Measurements from ENCODE around the gene NPAS2. TPM values are rescaled to one million over a fixed set of nuclear protein-coding genes. Genes with fewer than 3 reads are reported as not detected.

Gene NPAS2
- total RNA-seq, 1 donor from 2014 or later: 11.0 TPM

DNA sequence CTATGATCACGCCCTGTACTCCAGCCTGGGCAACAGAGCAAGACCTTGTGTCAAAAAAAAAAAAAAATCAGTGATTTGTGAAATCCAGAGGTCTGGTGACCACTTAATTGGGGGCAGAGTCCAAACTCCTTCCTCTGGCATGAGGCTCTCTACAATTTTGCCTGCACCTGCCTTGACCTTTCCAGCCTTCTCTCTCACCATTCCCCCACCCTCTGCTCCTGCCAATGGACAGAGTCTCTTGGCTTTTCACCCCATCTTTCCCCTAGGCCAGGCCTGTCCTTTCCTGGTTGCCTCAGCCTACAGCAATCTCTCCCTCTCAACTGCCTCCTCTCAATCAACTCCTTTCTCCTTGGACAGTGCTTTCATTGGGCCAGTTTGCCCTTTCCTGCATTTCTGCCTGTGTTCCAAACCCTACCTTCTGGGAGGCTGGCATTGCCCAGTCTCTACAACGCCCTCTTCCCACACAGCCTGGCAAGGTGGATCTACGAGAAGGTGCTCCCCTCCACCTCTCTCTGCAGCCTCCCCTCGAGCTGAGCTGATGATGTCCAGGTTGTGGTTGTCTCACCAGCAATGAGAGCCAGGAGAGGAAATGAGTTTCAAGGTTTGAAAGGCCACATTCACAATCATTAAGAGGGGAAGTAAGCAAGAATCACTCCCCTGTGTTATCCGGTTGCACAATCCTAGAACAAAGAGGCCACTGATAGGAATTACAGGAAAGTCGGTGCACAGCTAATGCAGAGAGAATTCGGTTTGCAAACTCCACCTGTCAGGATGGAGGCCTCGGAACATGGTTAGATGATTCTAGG is 39.5 kb upstream of the NPAS2 start:
- DNase-seq (ENCODE audit: low read depth): peak; percentile 79
- no peak overlapping the region for H3K4me3 ChIP-seq (ENCODE audit: low read depth, low read length)
- TF ChIP-seq, protein P1, sequence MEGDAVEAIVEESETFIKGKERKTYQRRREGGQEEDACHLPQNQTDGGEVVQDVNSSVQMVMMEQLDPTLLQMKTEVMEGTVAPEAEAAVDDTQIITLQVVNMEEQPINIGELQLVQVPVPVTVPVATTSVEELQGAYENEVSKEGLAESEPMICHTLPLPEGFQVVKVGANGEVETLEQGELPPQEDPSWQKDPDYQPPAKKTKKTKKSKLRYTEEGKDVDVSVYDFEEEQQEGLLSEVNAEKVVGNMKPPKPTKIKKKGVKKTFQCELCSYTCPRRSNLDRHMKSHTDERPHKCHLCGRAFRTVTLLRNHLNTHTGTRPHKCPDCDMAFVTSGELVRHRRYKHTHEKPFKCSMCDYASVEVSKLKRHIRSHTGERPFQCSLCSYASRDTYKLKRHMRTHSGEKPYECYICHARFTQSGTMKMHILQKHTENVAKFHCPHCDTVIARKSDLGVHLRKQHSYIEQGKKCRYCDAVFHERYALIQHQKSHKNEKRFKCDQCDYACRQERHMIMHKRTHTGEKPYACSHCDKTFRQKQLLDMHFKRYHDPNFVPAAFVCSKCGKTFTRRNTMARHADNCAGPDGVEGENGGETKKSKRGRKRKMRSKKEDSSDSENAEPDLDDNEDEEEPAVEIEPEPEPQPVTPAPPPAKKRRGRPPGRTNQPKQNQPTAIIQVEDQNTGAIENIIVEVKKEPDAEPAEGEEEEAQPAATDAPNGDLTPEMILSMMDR (conservative IDR thresholded peaks at IDR 0.05; ENCODE audit: low read depth, low read length): peak; percentile 5

DNA sequence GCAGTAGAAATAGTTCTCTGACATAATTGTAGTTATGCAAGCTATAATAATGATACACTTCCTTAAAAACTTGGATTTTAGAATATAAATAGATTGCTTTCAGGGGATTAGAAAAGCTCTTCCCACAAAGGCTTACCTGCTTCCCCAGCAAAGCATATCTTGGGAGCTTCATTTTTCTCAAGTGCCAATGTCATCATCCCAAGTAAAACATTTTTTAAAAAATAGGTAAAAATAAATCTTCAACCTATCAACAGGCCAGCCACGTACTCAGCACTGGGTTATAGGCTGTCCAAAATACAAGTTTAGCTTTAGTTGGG is 39.0 kb upstream of the NPAS2 start:
- TF ChIP-seq, protein P1 (conservative IDR thresholded peaks at IDR 0.05; ENCODE audit: low read depth, low read length): no peak
- no peak for DNase-seq (ENCODE audit: low read depth)
- no peak overlapping the region for H3K4me3 ChIP-seq (ENCODE audit: low read depth, low read length)

DNA sequence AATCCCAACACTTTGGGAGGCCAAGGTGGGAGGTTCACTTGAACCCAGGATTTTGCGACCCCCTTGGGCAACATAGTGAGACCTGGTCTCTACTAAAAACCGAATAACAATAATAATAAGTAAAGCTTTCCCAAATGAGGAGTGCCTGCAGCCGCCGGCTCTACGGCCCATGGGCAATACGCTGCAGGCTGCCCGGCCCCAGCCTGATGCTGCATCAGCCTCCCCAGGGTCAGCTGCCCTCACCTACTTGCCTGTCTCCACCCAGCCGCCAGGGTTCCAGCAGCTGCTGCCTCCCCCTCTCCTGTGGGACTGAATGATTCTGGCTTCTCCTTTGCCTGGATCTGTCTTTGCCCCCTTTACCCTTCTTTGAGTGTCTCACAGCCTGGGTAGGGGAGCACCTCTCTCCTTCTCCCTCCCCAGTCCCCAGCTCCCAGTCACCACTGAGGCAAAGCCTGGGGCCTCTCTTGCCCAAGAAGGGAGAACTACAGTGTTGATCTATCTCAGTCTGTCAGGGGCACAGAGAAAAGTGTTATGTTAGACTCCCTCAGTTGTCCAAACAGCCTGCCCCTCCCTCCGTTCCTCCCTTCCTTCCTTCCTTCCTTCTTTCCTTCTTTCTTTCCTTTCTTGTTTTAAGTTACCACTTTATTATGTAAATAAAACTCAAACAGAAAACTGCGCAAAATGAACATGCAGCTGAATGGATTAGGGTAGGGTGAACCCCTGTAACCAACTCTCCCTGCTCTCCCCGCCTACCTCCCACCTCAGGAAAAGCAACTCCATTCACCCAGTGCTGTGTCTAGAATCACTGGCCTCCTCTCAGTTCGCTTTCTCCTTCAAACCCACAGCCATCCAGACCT is 38.2 kb upstream of the NPAS2 start:
- no peak for DNase-seq (ENCODE audit: low read depth)
- H3K4me3 ChIP-seq (ENCODE audit: low read depth, low read length): no peak overlapping the region
- TF ChIP-seq, protein P1 (conservative IDR thresholded peaks at IDR 0.05; ENCODE audit: low read depth, low read length): no peak

DNA sequence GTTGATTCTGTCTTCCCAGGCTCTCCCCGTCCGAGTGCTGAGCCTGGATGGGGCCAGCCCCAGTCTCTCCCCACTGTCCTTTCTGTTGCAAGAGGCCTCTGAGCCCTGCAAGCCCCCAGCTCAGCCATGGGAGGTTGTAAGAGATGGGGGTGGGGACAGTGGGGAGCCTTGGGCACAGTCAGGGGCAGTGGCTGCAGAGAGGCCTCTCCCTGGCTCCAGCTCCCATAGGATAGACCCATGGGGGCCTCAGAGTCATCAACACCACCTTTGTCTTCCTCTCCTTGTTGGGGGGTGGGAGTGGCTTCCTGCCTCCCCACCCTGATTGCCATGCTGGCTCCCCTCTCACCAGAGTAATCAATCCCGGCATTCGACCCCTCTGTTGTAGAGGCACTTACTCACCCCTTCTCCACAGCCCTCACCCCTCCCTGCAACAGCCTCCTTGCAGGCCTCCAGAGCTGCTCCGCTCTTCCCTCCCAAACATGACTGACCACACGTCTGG is 37.5 kb upstream of the NPAS2 start:
- H3K4me3 ChIP-seq (ENCODE audit: low read depth, low read length): no peak overlapping the region
- no peak for DNase-seq (ENCODE audit: low read depth)
- TF ChIP-seq, protein P1 (conservative IDR thresholded peaks at IDR 0.05; ENCODE audit: low read depth, low read length): no peak

- H3K4me3 ChIP-seq (ENCODE audit: low read depth, low read length): no peak overlapping the region
- peak; percentile 49 for DNase-seq (ENCODE audit: low read depth)
- TF ChIP-seq, protein P1 (conservative IDR thresholded peaks at IDR 0.05; ENCODE audit: low read depth, low read length): no peak
Measured at GRCh38 chr2:100783987-100784386, 36.0 kb upstream of the NPAS2 start.

DNA sequence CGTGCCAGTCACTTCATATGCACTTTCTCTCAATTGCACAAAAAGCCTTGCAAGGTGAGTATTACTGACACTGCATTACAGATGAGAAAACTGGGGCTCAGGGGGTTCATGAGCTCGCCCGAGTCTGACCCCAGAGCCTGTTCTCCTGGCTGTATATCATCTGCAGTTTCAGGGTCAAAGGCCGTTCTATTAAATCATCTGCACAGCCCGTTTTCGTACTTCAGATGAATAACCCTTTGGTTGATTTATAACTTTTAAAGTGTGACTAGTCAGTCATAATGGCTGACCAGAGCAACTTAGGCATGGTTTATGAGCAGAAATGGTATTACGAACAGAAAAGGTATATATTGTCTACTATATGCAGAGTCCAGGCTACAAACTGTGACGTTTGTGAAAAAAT is 35.3 kb upstream of the NPAS2 start:
- H3K4me3 ChIP-seq (ENCODE audit: low read depth, low read length): no peak overlapping the region
- TF ChIP-seq, protein P1 (conservative IDR thresholded peaks at IDR 0.05; ENCODE audit: low read depth, low read length): no peak
- peak; percentile 50 for DNase-seq (ENCODE audit: low read depth)
